ENCODE measurements around the gene HRNR.

GRCh38 chr1:152225678-152226077, 1.7 kb upstream of the HRNR start:
- TF ChIP-seq CTCF (IDR thresholded peaks at IDR 0.05) = no peak
- TF ChIP-seq POLR2AphosphoS5 (IDR thresholded peaks at IDR 0.05) = no peak
